ENCODE results near the gene MRPL1.
"Not testable (repeated sequence)": the region's sequence is repeated elsewhere in the genome, so short reads cannot be mapped to it uniquely, and the experiment has no call there.

GRCh38 chr4:77973657-77974056, 111.0 kb downstream of the MRPL1 start:
- TF ChIP-seq POLR2AphosphoS5, CTCF (IDR thresholded peaks at IDR 0.05): not testable (repeated sequence)

Data from breast epithelium (tissue), 3 donors.